Kidney (tissue), 14 donors: ENCODE results near the gene S100A14. TPM values are rescaled to one million over a fixed set of nuclear protein-coding genes. Genes with fewer than 3 reads are reported as not detected.
"Not testable (repeated sequence)": the region's sequence is repeated elsewhere in the genome, so short reads cannot be mapped to it uniquely, and the experiment has no call there.

Source experiments
- DNase-seq, 5 donors: peaks; one replicate each; pipeline ENCODE4 v3.0.0-alpha.2; 2013 to 2020
- FAIRE-seq: peaks from 2 replicates; lab custom pipeline; 2012; peaks lifted over from hg19 to GRCh38; lab: Jason Lieb, UNC
- H3K27ac ChIP-seq, 2 donors: one replicate each; pipeline ENCODE4 v1.7.0; 2013; ENCODE audit warnings: low read depth in 2 of 2, low read length in 2 of 2, inconsistent platforms in 1 of 2
- H3K27me3 ChIP-seq: one replicate; pipeline ENCODE4 v1.7.1; 2013; ENCODE audit warnings: low read length, inconsistent platforms; ENCODE audit not compliant: control insufficient read depth, insufficient read depth
- H3K36me3 ChIP-seq, 3 donors: one replicate each; pipeline versions ENCODE4 v1.7.0 to v1.7.1; 2013; ENCODE audit warnings: low read length in 3 of 3, control low read depth in 1 of 3, inconsistent platforms in 1 of 3; ENCODE audit not compliant: insufficient read depth in 3 of 3, control insufficient read depth in 2 of 3
- H3K4me1 ChIP-seq, 3 donors: one replicate each; pipeline versions ENCODE4 v1.7.0 to v1.7.1; 2013; ENCODE audit warnings: low read length in 3 of 3, inconsistent platforms in 1 of 3, low read depth in 1 of 3; ENCODE audit not compliant: control insufficient read depth in 2 of 3, insufficient read depth in 2 of 3
- H3K4me3 ChIP-seq, 3 donors: one replicate each; pipeline versions ENCODE4 v1.7.0 to v1.8.1; 2013; ENCODE audit warnings: low read length in 3 of 3, control low read depth in 1 of 3, inconsistent platforms in 1 of 3
- H3K9ac ChIP-seq, 3 donors: one replicate each; pipeline versions ENCODE4 v1.7.0 to v1.7.1; 2013; ENCODE audit warnings: low read length in 3 of 3, control low read depth in 1 of 3, inconsistent platforms in 1 of 3
- H3K9me3 ChIP-seq, 3 donors: one replicate each; pipeline versions ENCODE4 v1.7.0 to v1.7.1; 2013; ENCODE audit warnings: low read length in 3 of 3, control low read depth in 1 of 3, inconsistent platforms in 1 of 3; ENCODE audit not compliant: control insufficient read depth in 2 of 3, insufficient read depth in 1 of 3
- intact Hi-C: fragments of 100-400 bp; cut with DNase I; formaldehyde crosslinking; loops from one replicate; pipeline ENCODE4 v1.11.1; 2022
- polyA plus RNA-seq: library from polyadenylated mRNA; stranded (reverse); fragments of 350-450 nt; fragmentation: Illumina TruSeq; extraction: RNeasy Lipid Tissue Mini Kit (QIAGEN cat#74804); gene quantifications from one replicate; pipeline ENCODE4 v1.2.3, GENCODE V29; 2014; ENCODE audit warnings: low read depth, low replicate concordance; ENCODE audit not compliant: insufficient read depth
- total RNA-seq: library from RNA; stranded (reverse); fragmentation: NEBNext Ultra II Directional; extraction: Animal tissue kit (Norgen Biotek cat#: 25700); gene quantifications from one replicate; pipeline ENCODE4 v1.2.1, GENCODE V29; 2021
- TF ChIP-seq, protein P1 (sequence below): IDR thresholded peaks from 3 replicates; pipeline ENCODE4 v1.5.1; 2012; ENCODE audit warnings: mild to moderate bottlenecking, moderate library complexity, borderline replicate concordance; ENCODE audit not compliant: insufficient read depth; ENCODE audit errors: extremely low read depth
- donor health status: control.
- donor health status: control.
- donor health status: control.
- donor health status: control.
- donor health status: control.
- donor health status: DM: yes; HTN: yes; CAD: no.
- donor health status: Normal renal cell carcinoma (clear cell type).

Gene S100A14
- total and polyA plus RNA-seq, 2 donors from 2014 or later, result 35.6 to 75.9 TPM

DNA sequence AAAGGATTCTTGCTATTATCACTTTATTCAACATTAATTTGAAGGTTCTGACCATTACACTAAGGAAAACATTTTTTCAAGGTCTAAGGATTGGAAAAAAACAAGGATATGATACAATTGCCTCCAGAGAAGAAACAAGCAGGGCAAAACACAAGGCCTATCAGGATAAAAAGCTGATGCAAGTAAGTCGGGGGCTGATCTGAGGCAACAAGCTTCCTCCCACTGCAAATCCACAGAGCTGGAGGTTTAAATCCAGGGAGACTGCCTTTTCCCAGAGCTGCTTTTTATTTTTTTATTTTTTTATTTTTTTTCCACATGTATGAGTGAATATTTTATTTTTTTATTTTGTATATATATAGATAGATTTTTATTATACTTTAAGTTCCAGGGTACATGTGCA is 31.1 kb downstream of the S100A14 start:
- H3K4me3 ChIP-seq, result no peak overlapping the region
- FAIRE-seq (no peak), DNase-seq (no peak)
- H3K9ac ChIP-seq, result no peak overlapping the region
- H3K36me3 ChIP-seq, result no peaks in the 10 kb centered on the region
- no peak overlapping the region for H3K27ac ChIP-seq
- no peaks in the 10 kb centered on the region for H3K27me3 ChIP-seq
- intact Hi-C loops, result no loop called here
- no peaks in the 10 kb centered on the region for H3K4me1 ChIP-seq
- H3K9me3 ChIP-seq, result no peaks in the 10 kb centered on the region
- TF ChIP-seq, protein P1, sequence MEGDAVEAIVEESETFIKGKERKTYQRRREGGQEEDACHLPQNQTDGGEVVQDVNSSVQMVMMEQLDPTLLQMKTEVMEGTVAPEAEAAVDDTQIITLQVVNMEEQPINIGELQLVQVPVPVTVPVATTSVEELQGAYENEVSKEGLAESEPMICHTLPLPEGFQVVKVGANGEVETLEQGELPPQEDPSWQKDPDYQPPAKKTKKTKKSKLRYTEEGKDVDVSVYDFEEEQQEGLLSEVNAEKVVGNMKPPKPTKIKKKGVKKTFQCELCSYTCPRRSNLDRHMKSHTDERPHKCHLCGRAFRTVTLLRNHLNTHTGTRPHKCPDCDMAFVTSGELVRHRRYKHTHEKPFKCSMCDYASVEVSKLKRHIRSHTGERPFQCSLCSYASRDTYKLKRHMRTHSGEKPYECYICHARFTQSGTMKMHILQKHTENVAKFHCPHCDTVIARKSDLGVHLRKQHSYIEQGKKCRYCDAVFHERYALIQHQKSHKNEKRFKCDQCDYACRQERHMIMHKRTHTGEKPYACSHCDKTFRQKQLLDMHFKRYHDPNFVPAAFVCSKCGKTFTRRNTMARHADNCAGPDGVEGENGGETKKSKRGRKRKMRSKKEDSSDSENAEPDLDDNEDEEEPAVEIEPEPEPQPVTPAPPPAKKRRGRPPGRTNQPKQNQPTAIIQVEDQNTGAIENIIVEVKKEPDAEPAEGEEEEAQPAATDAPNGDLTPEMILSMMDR, result no peak

DNA sequence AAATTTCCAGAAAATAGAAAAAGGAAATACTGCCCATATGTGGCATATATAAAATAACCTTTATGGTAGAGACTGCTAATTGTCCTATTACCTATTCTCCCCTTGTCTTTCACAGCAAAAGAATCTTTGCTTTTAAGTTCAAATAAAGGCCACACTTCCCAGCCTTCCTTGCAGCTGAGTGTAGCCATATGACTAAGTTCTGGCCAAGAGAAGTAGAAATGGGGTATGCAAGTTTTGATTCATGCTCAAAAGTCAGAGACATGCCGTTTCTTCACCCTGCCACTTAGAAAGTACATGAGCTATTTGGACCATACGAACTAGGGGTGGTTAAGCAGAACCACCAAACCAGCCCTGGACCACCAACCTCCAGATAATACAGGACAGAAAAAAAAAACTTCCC is 32.1 kb downstream of the S100A14 start:
- TF ChIP-seq, protein P1, result no peak

DNA sequence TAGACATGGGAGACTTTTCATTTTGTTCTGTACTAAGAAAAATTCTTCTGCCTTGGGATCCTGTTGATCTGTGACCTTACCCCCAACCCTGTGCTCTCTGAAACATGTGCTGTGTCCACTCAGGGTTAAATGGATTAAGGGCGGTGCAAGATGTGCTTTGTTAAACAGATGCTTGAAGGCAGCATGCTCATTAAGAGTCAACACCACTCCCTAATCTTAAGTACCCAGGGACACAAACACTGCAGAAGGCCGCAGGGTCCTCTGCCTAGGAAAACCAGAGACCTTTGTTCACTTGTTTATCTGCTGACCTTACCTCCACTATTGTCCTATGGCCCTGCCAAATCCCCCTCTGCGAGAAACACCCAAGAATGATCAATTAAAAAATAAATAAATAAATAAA is 32.6 kb downstream of the S100A14 start:
- H3K27me3 ChIP-seq, DNase-seq, H3K27ac ChIP-seq, H3K4me3 ChIP-seq, H3K36me3 ChIP-seq, FAIRE-seq, intact Hi-C loops, H3K9ac ChIP-seq, H3K9me3 ChIP-seq, H3K4me1 ChIP-seq: not testable (repeated sequence)

More for the DNA sequence above, 32.1 kb downstream of the S100A14 start:
- DNase-seq, result no peak
- no peaks in the 10 kb centered on the region for H3K9me3 ChIP-seq
- no peaks in the 10 kb centered on the region for H3K36me3 ChIP-seq
- no peak overlapping the region for H3K27ac ChIP-seq
- intact Hi-C loops, result no loop called here
- no peaks in the 10 kb centered on the region for H3K4me1 ChIP-seq
- no peak for FAIRE-seq
- H3K27me3 ChIP-seq, result no peaks in the 10 kb centered on the region
- H3K9ac ChIP-seq, result no peak overlapping the region
- no peak overlapping the region for H3K4me3 ChIP-seq

DNA sequence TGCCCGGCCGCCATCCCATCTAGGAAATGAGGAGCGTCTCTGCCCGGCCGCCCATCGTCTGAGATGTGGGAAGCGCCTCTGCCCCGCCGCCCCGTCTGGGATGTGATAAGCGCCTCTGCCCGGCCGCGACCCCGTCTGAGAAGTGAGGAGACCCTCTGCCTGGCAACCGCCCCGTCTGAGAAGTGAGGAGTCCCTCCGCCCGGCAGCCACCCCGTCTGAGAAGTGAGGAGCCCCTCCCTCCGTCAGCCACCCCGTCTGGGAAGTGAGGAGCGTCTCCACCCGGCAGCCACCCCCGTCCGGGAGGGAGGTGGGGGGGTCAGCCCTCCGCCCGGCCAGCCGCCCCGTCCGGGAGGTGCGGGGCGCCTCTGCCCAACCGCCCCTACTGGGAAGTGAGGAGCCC is 33.3 kb downstream of the S100A14 start:
- peak in 1 of 5 donors; percentile 69 for DNase-seq
- H3K27ac ChIP-seq, H3K4me3 ChIP-seq, FAIRE-seq, H3K4me1 ChIP-seq, intact Hi-C loops, H3K9ac ChIP-seq, H3K27me3 ChIP-seq, H3K9me3 ChIP-seq, H3K36me3 ChIP-seq: not testable (repeated sequence)

DNA sequence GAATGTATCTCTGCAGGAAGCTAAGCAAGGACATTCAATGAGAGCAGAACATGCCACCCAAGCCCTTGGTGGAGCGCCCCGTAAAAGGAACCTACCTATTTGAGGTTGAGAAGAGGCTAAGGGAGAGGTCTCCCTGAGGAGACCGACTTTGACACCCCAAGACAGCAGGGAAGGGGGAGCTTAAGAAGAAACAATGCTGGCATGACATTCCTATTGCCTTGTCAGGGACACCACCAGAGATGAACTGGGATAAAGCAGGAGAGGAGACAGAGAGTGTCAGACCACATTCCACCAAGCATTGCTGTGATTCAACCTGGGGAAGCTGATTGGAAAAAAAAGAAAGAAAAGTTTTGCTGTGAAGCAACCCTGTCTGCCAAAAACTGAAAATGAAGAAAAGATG is 37.2 kb downstream of the S100A14 start:
- no peak overlapping the region for H3K27ac ChIP-seq
- no peaks in the 10 kb centered on the region for H3K9me3 ChIP-seq
- H3K4me3 ChIP-seq, result no peak overlapping the region
- H3K9ac ChIP-seq, result no peak overlapping the region
- H3K4me1 ChIP-seq, result no peaks in the 10 kb centered on the region
- intact Hi-C loops, result no loop called here
- DNase-seq, result peak in 1 of 5 donors; percentile 2
- TF ChIP-seq, protein P1, result no peak
- H3K36me3 ChIP-seq, result no peaks in the 10 kb centered on the region
- H3K27me3 ChIP-seq, result no peaks in the 10 kb centered on the region
- no peak for FAIRE-seq
